DMS53 (cell line): ENCODE data around the gene SLC38A1.
"Not testable (repeated sequence)": the region's sequence is repeated elsewhere in the genome, so short reads cannot be mapped to it uniquely, and the experiment has no call there.

Experiments used
- DNase-seq: peaks from one replicate; lab custom pipeline; 2025; lab: John Stamatoyannopoulos, UW

SLC38A1 gene

DNA sequence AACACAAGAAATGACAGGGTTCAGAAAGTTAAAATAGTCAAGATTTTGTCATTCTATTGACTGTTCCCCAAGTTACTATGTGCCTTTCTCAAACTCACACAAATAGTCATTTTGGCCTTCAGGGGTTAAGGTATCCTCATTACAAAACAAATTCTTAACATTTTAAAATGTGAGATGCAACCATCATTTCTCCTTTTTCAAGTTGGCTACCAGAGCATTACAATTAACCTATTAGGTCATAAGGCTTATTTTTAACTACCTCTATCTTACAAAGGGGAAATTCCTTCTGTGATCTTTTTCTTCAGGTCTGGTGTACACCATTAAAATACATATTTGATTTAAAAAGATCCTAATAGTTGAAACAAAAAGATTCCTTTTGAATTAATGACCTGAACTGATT lies 61.2 kb downstream of the SLC38A1 start:
- no peak for DNase-seq

DNA sequence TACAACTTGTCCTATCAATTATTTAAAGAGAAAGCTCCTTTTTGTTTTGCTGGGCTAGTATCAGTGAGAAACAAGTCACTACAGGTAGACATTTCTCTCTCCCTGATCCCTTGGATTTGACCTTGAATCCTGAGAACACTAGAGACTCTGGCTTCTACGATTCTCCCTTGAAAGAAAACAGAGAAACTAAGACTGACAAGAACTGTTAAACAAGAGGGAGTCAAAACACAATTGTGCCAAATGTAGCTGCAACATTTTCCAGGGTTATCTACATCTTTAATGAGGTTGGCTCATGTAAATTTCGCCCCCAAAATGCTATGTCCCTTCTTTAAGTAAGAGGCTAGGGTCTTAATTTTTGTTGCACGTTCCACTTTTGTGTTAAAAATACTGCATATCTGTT lies 62.4 kb downstream of the SLC38A1 start:
- no peak for DNase-seq

DNA sequence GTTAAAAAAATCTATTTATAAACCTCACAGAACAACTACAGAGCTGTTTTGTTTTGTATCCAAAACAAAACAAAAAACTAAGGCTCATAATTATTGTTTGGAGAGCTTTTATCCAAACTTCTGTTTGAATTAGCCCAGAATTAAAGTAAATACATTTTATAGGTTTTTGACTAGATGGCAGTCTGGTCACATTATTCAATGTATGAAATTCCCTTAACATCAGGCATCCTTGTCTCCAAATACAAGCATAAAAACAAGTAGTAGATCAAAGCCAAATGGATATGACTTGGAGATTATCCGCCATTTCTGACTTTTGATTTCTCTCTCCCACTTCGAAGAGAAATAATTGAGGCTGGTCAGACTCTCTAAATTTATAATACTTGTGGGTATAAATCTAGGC lies 63.5 kb downstream of the SLC38A1 start:
- DNase-seq: no peak

DNA sequence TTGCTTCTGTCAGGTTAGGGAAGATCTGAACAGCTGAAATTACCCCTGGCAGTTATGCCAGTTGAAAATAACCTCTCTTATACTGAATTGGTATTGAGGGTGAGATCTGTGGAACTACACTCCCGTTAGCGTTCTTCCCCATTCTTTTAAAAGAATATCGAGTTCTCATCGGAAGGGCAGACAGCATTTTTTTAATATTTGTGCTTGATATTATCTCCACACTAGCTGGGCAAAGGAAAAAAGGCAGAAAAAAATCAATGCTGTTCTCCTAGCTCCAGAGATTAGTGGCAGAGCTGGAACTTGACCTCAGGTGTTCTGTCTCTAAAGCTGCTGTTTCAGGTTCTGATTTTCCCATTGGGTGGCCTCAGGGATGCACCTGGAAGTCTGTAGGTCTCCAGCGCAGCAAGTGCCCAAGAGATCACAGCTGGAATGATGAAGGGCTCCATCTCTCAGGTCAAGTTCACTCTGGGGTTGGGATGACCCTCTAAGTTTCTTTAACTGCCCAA lies 67.5 kb downstream of the SLC38A1 start:
- DNase-seq: no peak

DNA sequence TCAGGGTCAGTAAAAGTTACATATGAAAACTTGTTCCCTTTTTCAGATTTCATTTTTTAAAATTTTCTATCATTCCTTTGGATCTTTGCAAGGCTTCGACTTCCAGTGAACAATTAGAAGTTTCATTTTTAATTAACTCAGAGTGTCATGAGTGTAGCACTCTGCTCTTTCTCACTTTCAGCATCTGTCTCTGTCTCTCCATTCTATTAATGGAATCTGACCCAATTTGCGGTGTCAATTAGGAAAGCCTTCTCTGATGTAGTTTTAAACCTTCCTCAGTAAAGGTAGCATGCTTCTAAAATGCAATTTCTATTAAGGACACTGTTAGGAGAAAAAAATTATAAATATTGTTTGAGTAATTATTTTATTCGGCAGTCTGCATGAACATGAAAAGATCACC lies 68.3 kb downstream of the SLC38A1 start:
- no peak for DNase-seq

DNA sequence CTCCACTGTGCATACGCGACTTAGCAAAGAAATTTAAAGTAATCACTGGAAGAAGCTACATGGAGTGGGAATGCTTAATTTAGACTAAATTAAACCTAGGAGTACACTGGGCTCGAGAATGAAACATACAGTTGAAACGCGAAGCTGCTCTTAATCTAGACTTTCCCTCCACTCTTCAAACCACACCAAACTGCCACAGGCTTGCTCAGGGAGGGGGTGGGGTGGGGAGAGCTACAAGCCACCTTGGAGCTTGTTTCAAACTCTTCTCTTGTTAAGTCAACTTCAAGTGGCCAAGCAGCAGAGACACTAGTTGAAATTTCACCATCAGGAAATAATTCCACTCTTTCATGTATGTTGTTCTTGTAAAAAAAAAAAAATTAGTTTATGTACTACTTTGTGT lies 69.9 kb downstream of the SLC38A1 start:
- DNase-seq: no peak

DNA sequence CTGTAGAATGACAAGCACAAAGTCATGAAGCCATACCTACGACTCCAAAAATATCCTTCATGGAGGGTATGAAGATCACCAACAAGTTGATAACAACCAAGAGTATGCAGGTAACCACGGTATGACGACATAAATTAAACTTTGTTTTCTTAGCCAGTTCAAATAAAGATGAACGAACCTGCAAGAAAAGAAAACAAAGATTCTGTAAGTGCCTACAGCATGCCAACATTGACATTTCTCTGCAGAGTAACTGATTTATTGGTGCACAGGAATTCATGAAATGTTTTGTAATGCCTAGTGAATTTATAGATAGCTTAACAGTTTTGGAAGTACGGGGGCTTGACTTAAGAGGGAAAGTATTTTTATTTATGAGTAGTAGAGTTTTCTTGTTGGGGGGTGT lies 71.0 kb downstream of the SLC38A1 start:
- DNase-seq: no peak

DNA sequence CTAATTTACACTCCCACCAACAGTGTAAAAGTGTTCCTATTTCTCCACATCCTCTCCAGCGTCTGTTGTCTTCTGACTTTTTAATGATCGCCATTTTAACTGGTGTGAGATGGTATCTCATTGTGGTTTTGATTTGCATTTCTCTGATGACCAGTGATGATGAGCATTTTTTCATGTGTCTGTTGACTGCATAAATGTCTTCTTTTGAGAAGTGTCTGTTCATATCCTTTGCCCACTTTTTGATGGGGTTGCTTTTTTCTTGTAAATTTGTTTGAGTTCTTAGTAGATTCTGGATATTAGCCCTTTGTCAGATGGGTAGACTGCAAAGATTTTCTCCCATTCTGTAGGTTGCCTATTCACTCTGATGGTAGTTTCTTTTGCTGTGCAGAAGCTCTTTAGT lies 78.3 kb downstream of the SLC38A1 start:
- not testable (repeated sequence) for DNase-seq

DNA sequence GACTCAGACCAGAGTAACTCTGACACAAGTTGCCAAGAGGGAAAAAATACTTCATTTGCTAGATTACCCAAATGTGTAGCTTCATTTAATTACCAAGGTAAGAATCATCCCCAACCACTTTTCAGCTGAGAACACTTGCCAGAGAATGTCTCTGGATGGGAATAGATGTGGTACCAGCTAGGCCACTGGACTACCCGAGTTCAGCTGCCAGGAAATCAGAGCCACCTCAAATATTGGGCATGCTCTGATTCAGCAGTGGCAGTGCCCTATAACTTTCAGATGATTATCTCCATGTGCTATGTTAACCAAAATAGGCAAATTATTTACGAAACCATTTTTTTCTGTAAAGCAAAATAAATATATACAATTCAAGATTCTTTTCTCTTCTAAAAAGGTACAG lies 80.7 kb downstream of the SLC38A1 start:
- DNase-seq: no peak

DNA sequence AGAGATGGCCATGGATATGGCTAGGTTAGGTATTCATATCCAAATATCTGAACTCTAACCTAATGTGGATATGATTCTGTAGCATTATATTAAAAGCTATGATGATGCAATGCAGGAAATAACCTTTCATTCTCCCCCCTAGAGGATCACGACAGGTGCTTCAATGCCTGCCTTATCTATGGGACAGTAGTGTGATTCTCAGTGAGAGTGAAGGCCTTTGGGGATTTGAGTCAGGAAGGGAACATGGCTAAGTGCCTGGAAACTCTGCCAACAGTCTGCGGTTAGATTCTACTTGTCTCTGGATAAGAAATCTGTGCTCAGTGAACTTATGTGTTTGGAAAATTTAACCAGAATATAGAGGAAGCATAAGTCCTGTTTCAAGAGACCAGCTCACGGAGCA lies 81.8 kb downstream of the SLC38A1 start:
- peak; percentile 29 for DNase-seq

DNA sequence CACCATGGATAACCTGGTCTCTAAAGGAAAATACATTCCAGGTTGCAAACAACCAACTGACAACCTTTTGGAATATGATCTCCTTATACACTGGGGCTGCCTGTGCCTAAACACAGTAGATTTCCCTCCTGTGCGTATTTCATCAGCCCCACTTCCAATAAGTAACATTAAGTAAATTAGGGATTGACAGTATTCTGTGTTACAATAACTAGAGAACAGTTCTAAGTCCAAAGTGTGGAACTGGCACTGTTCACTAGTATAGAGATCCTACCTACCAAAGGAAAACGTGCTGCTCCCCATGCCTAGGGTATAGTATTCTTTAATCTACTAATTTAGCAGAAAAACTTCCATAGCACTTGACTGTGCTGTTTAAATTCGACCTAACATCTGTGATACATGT lies 82.8 kb downstream of the SLC38A1 start:
- no peak for DNase-seq

DNA sequence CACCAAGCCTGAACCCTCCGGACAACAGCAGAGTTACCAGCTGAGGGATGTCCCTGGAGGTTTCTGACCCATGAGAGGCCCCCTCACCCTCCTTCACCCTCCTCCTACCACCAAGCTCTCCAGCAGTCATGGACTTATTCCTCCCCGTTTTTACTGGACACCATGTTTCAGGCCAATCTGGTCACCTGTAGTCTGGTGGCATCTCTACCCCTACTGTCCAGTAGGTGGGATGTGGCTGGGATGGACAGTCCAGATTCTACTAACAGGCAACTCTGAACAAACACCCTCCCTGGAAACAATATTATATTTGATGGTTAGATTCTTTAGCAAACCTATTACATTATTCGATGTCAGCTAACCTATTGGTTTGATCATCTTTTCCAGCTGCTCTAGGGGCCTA lies 83.2 kb downstream of the SLC38A1 start:
- no peak for DNase-seq

DNA sequence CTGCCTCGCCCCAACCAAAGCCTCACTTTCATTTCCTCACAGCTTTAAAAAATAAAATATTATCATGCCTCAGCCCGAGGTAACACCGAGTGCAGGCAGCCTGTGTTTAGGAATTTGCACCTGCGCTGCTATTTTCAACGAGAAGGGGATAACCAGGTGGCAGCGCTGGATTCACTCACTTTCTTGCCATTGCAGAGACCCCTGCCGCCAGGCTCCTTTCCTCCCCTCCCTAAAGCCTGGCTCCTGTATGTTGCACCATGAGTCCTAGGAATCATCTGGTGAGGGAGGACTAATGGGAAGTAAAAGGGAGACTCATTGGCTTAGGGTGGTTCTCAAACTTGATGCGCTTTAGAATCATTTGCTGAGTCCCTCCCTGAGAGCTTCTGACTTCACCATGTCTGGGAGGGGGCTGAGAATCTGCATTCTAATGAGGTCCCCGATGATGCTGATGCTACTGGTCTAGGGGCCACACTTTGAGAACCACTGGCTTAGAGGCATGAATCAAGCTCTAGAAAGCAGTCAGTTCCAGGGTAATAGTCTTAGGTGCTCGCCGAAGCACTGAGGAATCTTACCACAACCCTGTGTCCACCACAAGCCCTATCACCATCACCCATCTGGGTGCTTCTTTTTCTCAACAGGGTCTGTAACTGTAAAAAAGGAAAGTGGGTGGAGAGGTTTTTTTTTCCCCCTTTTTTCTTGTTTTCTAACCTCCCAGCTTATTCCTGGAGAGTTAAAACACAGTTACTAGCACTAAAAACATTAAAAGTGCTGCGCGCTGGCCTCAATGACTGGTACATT lies 83.8 kb downstream of the SLC38A1 start:
- DNase-seq: no peak

DNA sequence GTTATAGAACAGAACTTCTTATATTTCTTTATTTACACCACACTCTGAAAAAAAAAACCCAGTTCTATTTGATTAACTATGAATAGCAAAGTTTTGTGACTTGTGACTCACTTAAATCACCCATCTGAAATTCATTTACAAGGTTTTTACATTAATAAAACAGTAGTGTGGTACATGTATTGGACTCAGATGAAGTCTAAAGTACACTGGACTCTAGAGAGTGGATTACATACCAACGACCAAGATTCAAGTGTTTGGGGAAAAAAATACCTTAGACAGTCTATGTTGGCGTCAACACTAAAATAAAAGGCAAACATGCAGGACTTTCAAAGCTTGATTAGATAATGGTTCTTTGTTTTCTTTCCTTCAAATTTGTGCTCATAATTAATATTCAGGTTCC lies 85.7 kb downstream of the SLC38A1 start:
- DNase-seq: no peak

DNA sequence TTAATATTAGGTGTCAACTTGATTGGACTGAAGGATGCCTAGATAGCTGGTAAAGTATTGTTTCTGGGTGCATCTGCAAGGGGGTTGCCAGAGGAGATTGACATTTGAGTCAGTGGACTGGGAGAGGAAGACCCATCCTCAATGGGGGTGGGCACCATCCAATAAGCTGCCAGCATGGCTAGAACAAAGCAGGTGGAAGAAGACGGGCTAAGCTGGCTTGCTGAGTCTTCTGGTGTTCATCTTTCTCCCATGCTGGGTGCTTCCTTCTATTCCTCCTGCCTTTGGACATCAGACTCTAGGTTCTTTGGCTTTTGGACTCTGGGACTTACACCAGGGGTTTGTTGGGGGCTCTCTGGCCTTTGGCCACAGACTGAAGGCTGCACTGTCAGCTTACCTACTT lies 87.4 kb downstream of the SLC38A1 start:
- DNase-seq: peak; percentile 41

DNA sequence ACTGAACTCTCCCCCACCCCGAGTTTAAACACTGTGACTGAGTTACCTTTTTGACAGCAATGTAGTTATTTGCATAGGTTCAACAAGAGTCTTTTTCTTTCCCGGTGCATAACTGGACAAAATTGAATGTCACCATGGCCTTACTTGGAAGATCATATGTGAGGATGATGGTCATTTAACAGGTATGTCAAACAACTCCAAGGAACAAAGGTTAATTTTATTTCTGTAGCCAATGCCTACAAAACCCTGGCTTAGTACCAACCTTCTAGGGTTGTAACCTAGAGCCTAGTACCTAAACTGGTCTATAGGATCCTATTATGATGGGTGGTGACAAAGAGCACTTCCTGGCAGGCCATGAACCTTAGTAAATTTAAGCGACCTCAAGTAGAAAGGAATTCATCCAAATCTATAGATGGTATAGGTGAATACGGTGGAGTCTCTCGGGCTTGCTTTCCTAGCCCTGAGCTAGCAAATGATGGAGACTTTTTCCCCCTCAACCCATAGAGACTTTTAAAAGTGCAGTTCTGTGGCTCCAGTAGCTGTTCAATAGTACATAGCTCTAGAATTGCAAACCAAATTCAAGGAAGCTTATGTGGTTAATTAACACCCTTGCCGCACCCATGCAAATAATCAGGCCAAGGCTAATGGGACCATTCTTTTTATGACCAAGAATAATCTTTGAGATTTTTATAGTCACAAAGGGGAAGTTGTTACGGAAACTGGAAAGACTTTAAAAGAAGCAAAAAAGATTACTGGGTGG lies 89.0 kb downstream of the SLC38A1 start:
- DNase-seq: no peak

DNA sequence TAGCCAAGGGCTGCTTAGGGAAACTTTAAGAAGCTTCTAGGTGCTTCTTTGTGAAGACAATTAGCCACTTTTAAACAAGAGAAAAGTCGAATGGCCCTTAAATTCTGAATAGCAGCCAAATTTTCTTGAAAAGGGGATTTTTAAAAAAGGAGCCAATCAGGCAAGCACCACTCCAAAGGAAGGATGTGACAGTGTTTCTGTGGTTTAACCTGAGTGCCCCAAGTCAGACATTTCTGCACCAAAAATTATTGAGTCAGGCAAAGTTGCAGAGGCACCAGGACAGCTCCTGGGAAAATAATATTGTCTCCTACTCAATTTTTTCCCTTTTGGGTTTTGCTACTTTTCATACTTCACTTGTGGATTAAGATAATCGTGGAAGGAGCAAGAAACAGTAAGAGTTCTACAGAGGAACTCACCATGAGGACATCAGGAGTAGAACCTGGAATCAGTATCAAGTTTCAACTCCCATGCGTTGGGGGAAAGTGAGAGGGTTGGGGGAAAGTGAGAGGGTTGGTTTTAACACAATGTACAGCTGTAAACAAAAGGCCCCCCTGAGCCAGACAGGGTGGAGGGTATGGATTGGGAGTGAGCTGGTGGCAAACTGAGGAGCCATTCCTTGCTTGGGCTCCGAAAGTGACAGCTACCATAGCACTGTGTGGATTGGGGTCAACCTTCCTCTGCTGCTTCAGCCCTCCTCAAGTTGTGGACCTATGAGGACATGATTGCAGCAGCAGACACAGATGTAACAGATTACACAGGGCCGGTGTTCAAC lies 90.8 kb downstream of the SLC38A1 start:
- no peak for DNase-seq

DNA sequence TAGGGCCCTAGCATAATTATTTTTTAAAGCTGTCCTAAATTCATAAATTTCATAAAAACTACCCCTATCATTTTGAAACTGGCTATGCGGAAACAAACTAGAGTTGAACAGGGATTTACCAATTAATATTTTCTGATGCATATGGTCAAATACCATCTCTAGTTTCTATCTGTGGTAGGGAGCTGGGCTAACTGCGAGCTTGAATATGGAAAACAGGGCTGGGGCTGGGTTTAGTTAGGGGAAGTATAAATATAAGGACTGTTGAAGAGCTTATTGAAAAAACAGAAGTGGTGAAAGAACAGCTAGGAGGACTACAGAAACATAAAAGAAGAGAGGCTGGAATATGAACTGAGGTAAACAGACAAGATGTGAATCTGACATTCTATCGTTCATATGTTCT lies 91.8 kb downstream of the SLC38A1 start:
- no peak for DNase-seq

DNA sequence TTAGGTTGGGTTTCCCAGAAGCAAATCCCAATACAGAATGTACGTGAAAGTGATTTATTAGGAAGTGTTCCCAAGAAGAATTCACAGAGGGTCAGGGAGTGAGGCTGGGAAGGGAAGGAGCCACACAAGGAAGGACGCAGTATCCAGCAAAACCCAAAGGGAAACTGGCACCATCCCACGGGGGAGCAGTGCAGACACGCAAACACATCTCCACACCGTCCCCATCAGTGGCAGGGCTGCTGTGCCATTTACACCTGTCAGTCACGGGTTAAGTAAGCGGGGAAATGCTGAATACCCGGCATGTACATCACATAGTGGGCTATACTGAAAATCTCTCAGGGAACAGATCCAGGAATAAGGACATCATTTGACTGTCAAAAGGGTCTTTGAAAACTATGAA lies 93.9 kb downstream of the SLC38A1 start:
- no peak for DNase-seq

DNA sequence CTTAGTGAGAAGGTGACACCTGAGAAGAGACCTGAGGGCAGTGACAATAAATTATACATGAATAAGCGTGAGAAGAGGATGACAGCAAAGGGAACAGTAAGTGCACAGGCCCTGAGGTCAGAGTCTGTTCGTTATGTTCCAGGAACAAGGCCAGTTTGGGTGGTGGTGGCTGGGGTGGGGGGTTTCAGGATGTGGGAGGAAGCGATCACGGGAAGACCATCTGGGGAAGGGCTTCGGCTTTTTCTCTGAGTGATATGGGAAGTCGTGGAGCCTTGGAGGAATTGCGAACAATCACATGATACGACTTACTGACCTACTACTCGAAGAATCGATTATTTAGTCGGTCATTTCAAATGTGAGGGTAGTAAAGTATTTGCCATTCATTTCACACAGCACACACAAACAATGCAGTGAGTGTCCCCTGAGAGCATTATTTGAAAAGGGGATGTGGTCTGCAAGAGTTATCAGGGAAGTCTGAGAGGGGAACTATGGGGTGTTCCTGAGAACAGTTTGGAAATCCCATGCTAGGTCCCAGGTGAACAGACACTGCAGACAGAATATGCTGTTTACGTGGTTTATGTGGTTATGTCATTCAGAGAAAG lies 94.7 kb downstream of the SLC38A1 start:
- DNase-seq: no peak

DNA sequence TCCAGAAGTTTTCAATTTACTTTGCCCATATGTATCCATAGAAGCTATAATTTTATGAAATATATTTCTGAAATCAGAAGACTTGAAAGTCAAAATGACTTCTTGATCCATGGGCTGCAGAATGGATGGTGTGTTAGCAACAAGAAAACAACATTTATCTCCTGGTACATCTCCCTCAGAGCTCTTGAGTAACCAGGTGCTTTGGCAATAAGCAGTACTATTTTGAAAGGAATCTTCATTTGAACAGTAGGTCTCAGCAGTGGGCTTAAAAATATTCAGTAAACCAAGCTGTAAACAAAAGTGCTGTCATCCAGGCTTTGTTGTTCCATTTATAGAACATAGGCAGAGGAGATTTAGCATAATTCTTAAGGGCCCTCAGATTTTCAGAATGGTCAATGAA lies 100.4 kb downstream of the SLC38A1 start:
- DNase-seq: no peak

DNA sequence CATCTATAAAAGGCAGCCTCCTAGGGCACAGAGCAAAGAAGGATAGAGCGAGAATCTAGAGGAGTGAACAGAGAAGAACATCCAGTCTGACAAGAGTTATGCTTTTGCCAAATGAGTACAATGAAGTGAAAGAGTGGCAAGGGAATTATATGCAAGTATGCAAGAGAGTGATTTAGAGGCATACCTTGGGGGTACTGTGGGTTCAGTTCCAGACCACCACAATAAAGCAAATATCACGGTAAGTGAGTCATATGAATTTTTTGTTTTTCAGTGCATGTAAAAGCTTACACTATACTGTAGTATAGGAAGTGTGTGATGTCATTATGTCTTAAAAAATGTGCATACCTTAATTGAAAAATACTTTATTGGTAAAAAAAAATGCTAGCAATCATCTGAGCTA lies 101.4 kb downstream of the SLC38A1 start:
- no peak for DNase-seq
